Astrocyte (in vitro differentiated cells and primary cell): ENCODE data around the gene CLEC6A. TPM values are rescaled to one million over a fixed set of nuclear protein-coding genes. Genes with fewer than 3 reads are reported as not detected.
A peak's percentile ranks its signal among the peaks of the same experiment; 100 is the strongest.

Source experiments
- DNase-seq: peaks from one replicate; pipeline ENCODE4 v3.0.0-alpha.2; 2010; ENCODE audit warnings: low read depth
- FAIRE-seq: peaks from 2 replicates; lab custom pipeline; 2011; peaks lifted over from hg19 to GRCh38; lab: Jason Lieb, UNC
- H2AFZ ChIP-seq: 2 replicates; pipeline ENCODE4 v1.6.0; 2012; ENCODE audit warnings: low read depth, low read length, inconsistent platforms
- H3K27ac ChIP-seq: 2 replicates; pipeline ENCODE4 v1.5.1; 2011; ENCODE audit warnings: low read depth, low read length, inconsistent platforms
- H3K27me3 ChIP-seq: 2 replicates; pipeline ENCODE4 v1.6.0; 2011; ENCODE audit warnings: low read length, inconsistent platforms; ENCODE audit not compliant: insufficient read depth
- H3K36me3 ChIP-seq: 2 replicates; pipeline ENCODE4 v1.5.1; 2011; ENCODE audit warnings: low read length, inconsistent platforms; ENCODE audit not compliant: insufficient read depth
- H3K4me1 ChIP-seq: 2 replicates; pipeline ENCODE4 v1.5.1; 2011; ENCODE audit warnings: low read length, inconsistent platforms; ENCODE audit not compliant: insufficient read depth
- H3K4me2 ChIP-seq: 2 replicates; pipeline ENCODE4 v1.6.0; 2012; ENCODE audit warnings: low read length, inconsistent platforms
- H3K4me3 ChIP-seq: 2 replicates; pipeline ENCODE4 v1.5.1; 2011; ENCODE audit warnings: low read depth, mild to moderate bottlenecking, low read length, inconsistent platforms; ENCODE audit not compliant: insufficient read depth
- H3K79me2 ChIP-seq: 2 replicates; pipeline ENCODE4 v1.6.0; 2012; ENCODE audit warnings: mild to moderate bottlenecking, low read length, inconsistent platforms; ENCODE audit not compliant: insufficient read depth
- H3K9ac ChIP-seq: 2 replicates; pipeline ENCODE4 v1.6.0; 2012; ENCODE audit warnings: mild to moderate bottlenecking, low read length, inconsistent platforms
- H3K9me3 ChIP-seq: 2 replicates; pipeline ENCODE4 v1.5.1; 2012; ENCODE audit warnings: low read depth, mild to moderate bottlenecking, low read length, inconsistent platforms; ENCODE audit not compliant: insufficient read depth
- H4K20me1 ChIP-seq: 2 replicates; pipeline ENCODE4 v1.6.0; 2012; ENCODE audit warnings: low read length, inconsistent platforms; ENCODE audit not compliant: insufficient read depth
- H3K27ac Mint-ChIP-seq: one replicate; pipeline ENCODE4 v1.8.0; 2021; ENCODE audit warnings: mild to moderate bottlenecking, mixed read lengths; ENCODE audit not compliant: unreplicated experiment
- H3K27me3 Mint-ChIP-seq: one replicate; pipeline ENCODE4 v1.8.0; 2021; ENCODE audit warnings: low read depth, mixed read lengths; ENCODE audit not compliant: unreplicated experiment
- H3K36me3 Mint-ChIP-seq: one replicate; pipeline ENCODE4 v1.8.0; 2021; ENCODE audit warnings: low read depth, mixed read lengths; ENCODE audit not compliant: unreplicated experiment
- H3K4me1 Mint-ChIP-seq: one replicate; pipeline ENCODE4 v1.8.0; 2021; ENCODE audit warnings: low read depth, mixed read lengths; ENCODE audit not compliant: unreplicated experiment
- H3K4me3 Mint-ChIP-seq: one replicate; pipeline ENCODE4 v1.8.0; 2021; ENCODE audit warnings: mild to moderate bottlenecking, moderate library complexity, mixed read lengths; ENCODE audit not compliant: unreplicated experiment
- H3K9me3 Mint-ChIP-seq: one replicate; pipeline ENCODE4 v1.8.0; 2021; ENCODE audit warnings: mild to moderate bottlenecking, mixed read lengths; ENCODE audit not compliant: unreplicated experiment
- EZH2 ChIP-seq: IDR thresholded peaks from 2 replicates; pipeline ENCODE4 v1.6.1; 2012; ENCODE audit warnings: mild to moderate bottlenecking, low read length, inconsistent platforms; ENCODE audit not compliant: insufficient read depth
- total RNA-seq: library from RNA; stranded (reverse); gene quantifications from 2 replicates; pipeline ENCODE4 v1.2.1, GENCODE V29; 2021
- TF ChIP-seq, protein P1 (sequence below): IDR thresholded peaks from 2 replicates; pipeline ENCODE4 v1.5.1; 2011; ENCODE audit warnings: low read depth, mild to moderate bottlenecking, inconsistent platforms, low read length, moderate library complexity; ENCODE audit not compliant: insufficient read depth

Gene CLEC6A
- total RNA-seq, 1 donor from 2014 or later = not detected

DNA sequence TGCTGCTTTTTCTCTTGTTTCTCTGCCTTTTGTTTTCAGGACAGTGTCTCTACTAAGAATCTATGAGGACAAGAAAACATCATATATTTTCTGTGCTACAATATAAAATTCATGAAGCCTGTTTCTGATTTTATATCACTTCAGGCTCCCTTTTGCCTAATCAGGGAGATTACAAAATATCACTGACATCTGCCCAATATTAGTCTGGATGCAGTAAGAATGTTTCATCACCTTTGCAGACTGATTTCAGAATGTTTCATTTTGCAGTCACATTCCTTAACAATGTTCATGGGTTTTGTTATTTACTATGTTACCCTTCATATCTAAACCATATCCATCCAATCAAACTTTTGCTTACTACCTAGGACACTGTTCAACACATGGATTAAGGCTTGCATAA, 491 bp upstream of the CLEC6A start:
- FAIRE-seq = no peak
- DNase-seq = no peak
- H3K36me3 ChIP-seq = no peaks in the 10 kb centered on the region
- H2AFZ ChIP-seq = no peak overlapping the region
- Mint-ChIP-seq H3K4me3 (no peak overlapping the region), H3K27me3 (no peaks in the 10 kb centered on the region), H3K4me1 (peaks cover 3% of the 10 kb centered on the region), H3K27ac (no peak overlapping the region), H3K36me3 (no peaks in the 10 kb centered on the region), H3K9me3 (peaks cover 3% of the 10 kb centered on the region)
- TF ChIP-seq, protein P1, sequence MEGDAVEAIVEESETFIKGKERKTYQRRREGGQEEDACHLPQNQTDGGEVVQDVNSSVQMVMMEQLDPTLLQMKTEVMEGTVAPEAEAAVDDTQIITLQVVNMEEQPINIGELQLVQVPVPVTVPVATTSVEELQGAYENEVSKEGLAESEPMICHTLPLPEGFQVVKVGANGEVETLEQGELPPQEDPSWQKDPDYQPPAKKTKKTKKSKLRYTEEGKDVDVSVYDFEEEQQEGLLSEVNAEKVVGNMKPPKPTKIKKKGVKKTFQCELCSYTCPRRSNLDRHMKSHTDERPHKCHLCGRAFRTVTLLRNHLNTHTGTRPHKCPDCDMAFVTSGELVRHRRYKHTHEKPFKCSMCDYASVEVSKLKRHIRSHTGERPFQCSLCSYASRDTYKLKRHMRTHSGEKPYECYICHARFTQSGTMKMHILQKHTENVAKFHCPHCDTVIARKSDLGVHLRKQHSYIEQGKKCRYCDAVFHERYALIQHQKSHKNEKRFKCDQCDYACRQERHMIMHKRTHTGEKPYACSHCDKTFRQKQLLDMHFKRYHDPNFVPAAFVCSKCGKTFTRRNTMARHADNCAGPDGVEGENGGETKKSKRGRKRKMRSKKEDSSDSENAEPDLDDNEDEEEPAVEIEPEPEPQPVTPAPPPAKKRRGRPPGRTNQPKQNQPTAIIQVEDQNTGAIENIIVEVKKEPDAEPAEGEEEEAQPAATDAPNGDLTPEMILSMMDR = no peak
- TF ChIP-seq EZH2 = no peak
- no peak overlapping the region for H3K9ac ChIP-seq
- no peaks in the 10 kb centered on the region for H3K9me3 ChIP-seq
- no peaks in the 10 kb centered on the region for H4K20me1 ChIP-seq
- H3K27ac ChIP-seq = no peak overlapping the region
- H3K4me1 ChIP-seq = no peaks in the 10 kb centered on the region
- H3K4me2 ChIP-seq = no peak overlapping the region
- H3K79me2 ChIP-seq = no peaks in the 10 kb centered on the region
- no peaks in the 10 kb centered on the region for H3K27me3 ChIP-seq
- H3K4me3 ChIP-seq = no peak overlapping the region

DNA sequence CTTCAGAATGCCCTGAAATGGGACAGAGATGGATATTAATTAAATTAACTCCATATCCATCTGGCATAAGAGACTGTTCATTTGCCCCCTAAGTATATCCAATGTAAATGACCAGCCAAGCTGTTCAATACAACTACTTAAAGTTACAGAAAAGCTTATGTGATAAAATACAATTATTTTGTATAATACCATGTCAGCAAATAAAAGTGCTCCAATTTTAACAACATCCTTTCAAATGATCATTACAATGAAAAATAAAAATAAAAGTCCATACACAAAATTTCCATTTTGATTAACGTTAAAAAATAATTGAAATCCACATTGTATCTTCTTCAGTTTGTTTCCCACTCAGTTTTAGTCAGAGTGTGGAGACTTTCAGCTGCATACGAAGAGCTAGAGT, 5.7 kb downstream of the CLEC6A start:
- no peak for DNase-seq
- Mint-ChIP-seq H3K36me3 (no peaks in the 10 kb centered on the region), H3K27me3 (no peaks in the 10 kb centered on the region), H3K4me3 (no peak overlapping the region), H3K4me1 (no peaks in the 10 kb centered on the region), H3K9me3 (peaks cover 3% of the 10 kb centered on the region), H3K27ac (peak overlapping the region; percentile 50)
- Histone ChIP-seq H3K9me3 (no peaks in the 10 kb centered on the region), H3K9ac (no peak overlapping the region), H3K36me3 (no peaks in the 10 kb centered on the region), H3K4me2 (no peak overlapping the region), H2AFZ (no peak overlapping the region), H3K27me3 (no peaks in the 10 kb centered on the region), H3K27ac (no peak overlapping the region), H4K20me1 (no peaks in the 10 kb centered on the region), H3K79me2 (no peaks in the 10 kb centered on the region), H3K4me3 (no peak overlapping the region), H3K4me1 (no peaks in the 10 kb centered on the region)
- no peak for FAIRE-seq
- TF ChIP-seq, protein P1 = no peak
- no peak for TF ChIP-seq EZH2

DNA sequence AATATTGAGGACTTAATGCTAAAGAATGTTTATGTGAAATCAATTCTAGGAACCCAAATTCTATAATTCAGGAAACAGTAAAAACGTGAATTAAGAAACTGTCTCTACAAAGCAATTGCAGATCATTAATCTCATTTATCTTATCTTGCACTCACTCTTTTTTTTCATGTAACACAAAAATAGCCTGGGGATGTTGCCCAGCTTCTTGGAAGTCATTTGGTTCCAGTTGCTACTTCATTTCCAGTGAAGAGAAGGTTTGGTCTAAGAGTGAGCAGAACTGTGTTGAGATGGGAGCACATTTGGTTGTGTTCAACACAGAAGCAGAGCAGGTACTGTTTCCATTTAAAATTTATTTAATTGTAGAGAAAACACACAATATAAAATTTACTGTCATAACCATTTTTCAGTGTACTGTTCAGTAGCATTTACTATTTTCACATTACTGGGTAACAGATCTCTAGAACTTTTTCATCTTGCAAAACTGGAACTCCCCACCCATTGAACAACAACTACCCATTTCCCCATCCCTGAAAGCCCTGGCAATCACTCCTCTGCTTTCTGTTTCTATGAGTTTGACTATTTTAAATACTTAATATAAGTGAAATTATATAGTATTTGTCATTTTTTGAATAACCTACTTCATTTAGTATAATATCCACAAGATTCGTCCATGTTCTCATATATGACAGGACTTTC, 9.7 kb downstream of the CLEC6A start:
- H4K20me1 ChIP-seq = no peaks in the 10 kb centered on the region

More for the DNA sequence above, 9.7 kb downstream of the CLEC6A start:
- DNase-seq = no peak
- no peak overlapping the region for H3K27ac ChIP-seq
- Mint-ChIP-seq H3K27me3 (no peaks in the 10 kb centered on the region), H3K9me3 (peaks cover 3% of the 10 kb centered on the region), H3K27ac (no peak overlapping the region), H3K36me3 (no peaks in the 10 kb centered on the region), H3K4me3 (no peak overlapping the region), H3K4me1 (no peaks in the 10 kb centered on the region)
- H3K4me1 ChIP-seq = no peaks in the 10 kb centered on the region
- H3K36me3 ChIP-seq = no peaks in the 10 kb centered on the region
- no peaks in the 10 kb centered on the region for H3K9me3 ChIP-seq
- H2AFZ ChIP-seq = no peak overlapping the region
- H3K27me3 ChIP-seq = no peaks in the 10 kb centered on the region
- FAIRE-seq = no peak
- TF ChIP-seq, protein P1 = no peak
- no peak for TF ChIP-seq EZH2
- H3K79me2 ChIP-seq = no peaks in the 10 kb centered on the region
- H3K4me3 ChIP-seq = no peak overlapping the region
- no peak overlapping the region for H3K4me2 ChIP-seq
- no peak overlapping the region for H3K9ac ChIP-seq
